ENCODE results near the gene AGAP4.
"Not testable (repeated sequence)": the region's sequence is repeated elsewhere in the genome, so short reads cannot be mapped to it uniquely, and the experiment has no call there.

The AGAP4 gene

GRCh38 chr10:45847400-45847799, at the start of gene AGAP4:
TSS of gene AGAP4 (minus strand) at chr10:45847500. CDS start at chr10:45847347, 153 bp downstream.
- DNase-seq (ENCODE audit: low read depth), result not testable (repeated sequence)

- not testable (repeated sequence) for DNase-seq (ENCODE audit: low read depth)
These were observed 43.4 kb upstream of the AGAP4 start for GRCh38 chr10:45890721-45891120.

- not testable (repeated sequence) for DNase-seq (ENCODE audit: low read depth)
These were observed 42.4 kb upstream of the AGAP4 start for GRCh38 chr10:45889539-45890230.

- DNase-seq (ENCODE audit: low read depth), result not testable (repeated sequence)
These were observed 35.6 kb upstream of the AGAP4 start for GRCh38 chr10:45882880-45883279.

- DNase-seq (ENCODE audit: low read depth), result not testable (repeated sequence)
These were observed 18.1 kb upstream of the AGAP4 start for GRCh38 chr10:45865404-45865803.

GRCh38 chr10:45864264-45864663, 17.0 kb upstream of the AGAP4 start:
- DNase-seq (ENCODE audit: low read depth), result not testable (repeated sequence)

- DNase-seq (ENCODE audit: low read depth), result not testable (repeated sequence)
These were observed 16.3 kb upstream of the AGAP4 start for GRCh38 chr10:45863632-45864031.

- DNase-seq (ENCODE audit: low read depth), result not testable (repeated sequence)
These were observed 10.6 kb upstream of the AGAP4 start for GRCh38 chr10:45857931-45858330.

GRCh38 chr10:45848467-45848866, 1.2 kb upstream of the AGAP4 start:
- not testable (repeated sequence) for DNase-seq (ENCODE audit: low read depth)

- DNase-seq (ENCODE audit: low read depth), result not testable (repeated sequence)
These were observed 24.4 kb downstream of the AGAP4 start for GRCh38 chr10:45822918-45823317.

GRCh38 chr10:45820107-45820830, 27.0 kb downstream of the AGAP4 start:
- DNase-seq (ENCODE audit: low read depth), result not testable (repeated sequence)

- DNase-seq (ENCODE audit: low read depth), result no peak
These were observed 27.7 kb downstream of the AGAP4 start for GRCh38 chr10:45819552-45819951.

GRCh38 chr10:45817912-45818311, 29.4 kb downstream of the AGAP4 start:
- no peak for DNase-seq (ENCODE audit: low read depth)

GRCh38 chr10:45817130-45817859, 30.0 kb downstream of the AGAP4 start:
- DNase-seq (ENCODE audit: low read depth), result no peak

GRCh38 chr10:45814146-45814545, 33.2 kb downstream of the AGAP4 start:
- not testable (repeated sequence) for DNase-seq (ENCODE audit: low read depth)

- not testable (repeated sequence) for DNase-seq (ENCODE audit: low read depth)
These were observed 34.3 kb downstream of the AGAP4 start for GRCh38 chr10:45812959-45813358.

- DNase-seq (ENCODE audit: low read depth), result no peak
These were observed 36.2 kb downstream of the AGAP4 start for GRCh38 chr10:45811075-45811474.

GRCh38 chr10:45809837-45810236, 37.5 kb downstream of the AGAP4 start:
- no peak for DNase-seq (ENCODE audit: low read depth)

GRCh38 chr10:45804996-45805395, 42.3 kb downstream of the AGAP4 start:
- DNase-seq (ENCODE audit: low read depth), result not testable (repeated sequence)

- not testable (repeated sequence) for DNase-seq (ENCODE audit: low read depth)
These were observed 44.0 kb downstream of the AGAP4 start for GRCh38 chr10:45803060-45804010.

- DNase-seq (ENCODE audit: low read depth), result not testable (repeated sequence)
These were observed 52.5 kb downstream of the AGAP4 start for GRCh38 chr10:45794761-45795160.
